K562 (cell line): ENCODE results near the gene PBX2. TPM values are rescaled to one million over a fixed set of nuclear protein-coding genes. Genes with fewer than 3 reads are reported as not detected.
A peak's percentile ranks its signal among the peaks of the same experiment; 100 is the strongest.

Experiments used
- ATF6 ChIP-seq: sonication (generic); formaldehyde crosslinking; IDR thresholded peaks from 2 replicates; pipeline ENCODE4 v1.4.0; 2020; ENCODE audit warnings: mild to moderate bottlenecking, missing genetic modification reagents
- CBX3 ChIP-seq, 2 experiments: IDR thresholded peaks; 1 replicate in 1 of 2; 2 replicates in 1 of 2; pipeline ENCODE4 v1.6.1; 2012; ENCODE audit warnings: inconsistent platforms in 2 of 2, low read length in 2 of 2, borderline replicate concordance in 1 of 2, control low read depth in 1 of 2
- COPS2 ChIP-seq: fragments of 450-650 bp; conservative IDR thresholded peaks from 2 replicates; pipeline ENCODE4 v1.6.1; 2016; ENCODE audit warnings: mild to moderate bottlenecking, moderate library complexity
- HDAC3 ChIP-seq: fragments of 450-650 bp; IDR thresholded peaks from 2 replicates; pipeline ENCODE4 v1.6.1; 2018; ENCODE audit warnings: borderline replicate concordance, mild to moderate bottlenecking, moderate library complexity; ENCODE audit not compliant: partially characterized antibody
- HSF4 ChIP-seq: fragments of 250-450 bp; sonication (Bioruptor Pico); IDR thresholded peaks from 2 replicates; pipeline ENCODE4 v2.1.2; 2022; ENCODE audit warnings: mild to moderate bottlenecking, moderate library complexity, borderline replicate concordance
- KDM4B ChIP-seq, 2 experiments: fragments of 450-650 bp in 1 of 2; sonication (generic) in 1 of 2; IDR thresholded peaks; 2 replicates each; pipeline ENCODE4 v1.6.1; 2016 to 2017; ENCODE audit warnings: borderline replicate concordance in 2 of 2, antibody characterized with exemption in 1 of 2, low read depth in 1 of 2, mild to moderate bottlenecking in 1 of 2
- KLF13 ChIP-seq: fragments of 450-650 bp; IDR thresholded peaks from 2 replicates; pipeline ENCODE4 v1.6.1; 2016; ENCODE audit warnings: missing genetic modification characterization, low read depth, mild to moderate bottlenecking, missing compliant biosample characterization, moderate library complexity, borderline replicate concordance
- MCM7 ChIP-seq, 2 experiments: fragments of 450-650 bp; IDR thresholded peaks; 2 replicates each; pipeline ENCODE4 v1.6.1; 2016 to 2018
- NFATC3 ChIP-seq: fragments of 450-650 bp; IDR thresholded peaks from 2 replicates; pipeline ENCODE4 v1.6.1; 2017; ENCODE audit warnings: mild to moderate bottlenecking
- NR0B1 ChIP-seq: fragments of 450-650 bp; IDR thresholded peaks from one replicate; pipeline ENCODE4 v1.6.1; 2018; ENCODE audit warnings: mild to moderate bottlenecking, moderate library complexity; ENCODE audit not compliant: partially characterized antibody
- RAD51 ChIP-seq: fragments of 450-650 bp; IDR thresholded peaks from 2 replicates; pipeline ENCODE4 v1.7.1; 2016; ENCODE audit warnings: low read depth, mild to moderate bottlenecking, borderline replicate concordance
- RFX5 ChIP-seq: IDR thresholded peaks from 2 replicates; pipeline ENCODE4 v1.6.1; 2011; ENCODE audit warnings: low read depth, mild to moderate bottlenecking, improper control_type of control experiment, low read length
- SMARCC2 ChIP-seq: fragments of 450-650 bp; IDR thresholded peaks from 2 replicates; pipeline ENCODE4 v1.6.1; 2017; ENCODE audit warnings: antibody characterized with exemption, moderate library complexity, mild to moderate bottlenecking, low read depth
- STAT5B ChIP-seq: fragments of 250-450 bp; sonication (Bioruptor Pico); IDR thresholded peaks from 2 replicates; pipeline ENCODE4 v1.8.0; 2021; ENCODE audit warnings: mild to moderate bottlenecking, inconsistent platforms
- TBP ChIP-seq: optimal IDR thresholded peaks from 2 replicates; pipeline ENCODE3; 2011; ENCODE audit warnings: low read depth, low read length, improper control_type of control experiment
- TRIM25 ChIP-seq: fragments of 450-650 bp; IDR thresholded peaks from 2 replicates; pipeline ENCODE4 v1.7.0; 2016; ENCODE audit warnings: borderline replicate concordance
- YY1 ChIP-seq, 3 experiments: IDR thresholded peaks; 2 replicates each; pipeline ENCODE4 v1.6.1; 2011; ENCODE audit warnings: low read length in 2 of 3, mild to moderate bottlenecking in 2 of 3, moderate library complexity in 2 of 3, borderline replicate concordance in 1 of 3, control low read depth in 1 of 3, low read depth in 1 of 3; ENCODE audit not compliant: insufficient read depth in 3 of 3, insufficient replicate concordance in 2 of 3, control insufficient read depth in 1 of 3, insufficient read length in 1 of 3; ENCODE audit errors: extremely low read depth in 1 of 3
- ZBTB49 ChIP-seq: sonication (generic); formaldehyde crosslinking; IDR thresholded peaks from 2 replicates; pipeline ENCODE4 v1.8.0; 2022; ENCODE audit warnings: missing genetic modification reagents, mild to moderate bottlenecking, borderline replicate concordance
- ZNF785 ChIP-seq: fragments of 250-450 bp; sonication (Bioruptor Pico); IDR thresholded peaks from 2 replicates; pipeline ENCODE4 v1.4.0; 2020; ENCODE audit warnings: mild to moderate bottlenecking
- polyA plus RNA-seq, 8 experiments: library from polyadenylated mRNA; depleted of rRNA in 4 of 8; stranded (reverse) in 5 of 8; unstranded in 3 of 8; fragments of >200 nt; fragmentation: Nextera tagmentation in 2 of 8; fragmentation: Illumina TruSeq in 1 of 8; extraction: Ambion mirVana in 2 of 8; extraction: Trizol in 1 of 8; gene quantifications; 2 replicates each; pipeline versions ENCODE4 v1.2.1 to v1.2.3, GENCODE V29; 2011 to 2014; ENCODE audit warnings: inconsistent platforms in 1 of 8, missing spikeins in 1 of 8
- total RNA-seq, 7 experiments: library from RNA; depleted of rRNA in 6 of 7; stranded (reverse); fragments of >200 nt in 6 of 7; fragmentation: Illumina TruSeq in 2 of 7; extraction: Trizol in 2 of 7; gene quantifications; 2 replicates each; pipeline versions ENCODE4 v1.2.1 to v1.2.3, GENCODE V29; 2011 to 2021; ENCODE audit warnings: low replicate concordance in 1 of 7

PBX2 gene
- total and polyA plus RNA-seq, 9 of the 15 experiments (the other 6 are each of a cell fraction or from before 2014, with no cell fraction given): 1.9 to 134 (median 62.5) TPM

- TF ChIP-seq ATF6 (CRISPR knock-in tag): peak; percentile 27; the same call in 1 of the 2 replicates
- no peak for TF ChIP-seq KLF13
- no peak for TF ChIP-seq NR0B1
- no peak for TF ChIP-seq TBP
- TF ChIP-seq YY1 (IDR thresholded peaks at IDR 0.05; ENCODE audit: borderline replicate concordance in 1 of 3, control insufficient read depth in 1 of 3, extremely low read depth in 1 of 3, insufficient read depth in 3 of 3, insufficient read length in 1 of 3, insufficient replicate concordance in 2 of 3, low read depth in 1 of 3, low read length in 2 of 3): peak in 2 of 3 experiments; percentile 50 to 52
- no peak for TF ChIP-seq CBX3 (IDR thresholded peaks at IDR 0.05; ENCODE audit: borderline replicate concordance in 1 of 2, low read length in 2 of 2)
- no peak for TF ChIP-seq SMARCC2
- TF ChIP-seq ZNF785 (CRISPR knock-in tag): no peak
- TF ChIP-seq STAT5B (CRISPR knock-in tag): no peak
- TF ChIP-seq COPS2: no peak
- TF ChIP-seq RFX5: no peak
- no peak for TF ChIP-seq RAD51
- no peak for TF ChIP-seq NFATC3
- TF ChIP-seq ZBTB49 (CRISPR knock-in tag): no peak
- TF ChIP-seq TRIM25: no peak
- no peak for TF ChIP-seq KDM4B (IDR thresholded peaks at IDR 0.05; ENCODE audit: borderline replicate concordance in 2 of 2, low read depth in 1 of 2)
- TF ChIP-seq HDAC3: no peak
- TF ChIP-seq HSF4 (CRISPR knock-in tag): no peak
- 0 out of 4 replicates have a peak, but pooled peaks of 1 of the 2 experiments have one; percentile 71 for TF ChIP-seq MCM7 (IDR thresholded peaks at IDR 0.05)
Measured at GRCh38 chr6:32154514-32155161, 35.4 kb downstream of the PBX2 start (continued).
